ENCODE data around the gene TAF4.

Gene TAF4

GRCh38 chr20:62008643-62009183, 57.0 kb downstream of the TAF4 start:
- no peak for TF ChIP-seq CTCF (IDR thresholded peaks at IDR 0.05; ENCODE audit: borderline replicate concordance, insufficient read depth, low read depth, low read length)
- H3K4me3 ChIP-seq (ENCODE audit: low read depth, low read length), result no peak overlapping the region

- H3K4me3 ChIP-seq (ENCODE audit: low read depth, low read length), result no peak overlapping the region
These were observed 58.5 kb downstream of the TAF4 start for GRCh38 chr20:62007127-62007647.

GRCh38 chr20:62006482-62006881, 59.2 kb downstream of the TAF4 start:
- no peak for TF ChIP-seq CTCF (IDR thresholded peaks at IDR 0.05; ENCODE audit: borderline replicate concordance, insufficient read depth, low read depth, low read length)
- no peak overlapping the region for H3K4me3 ChIP-seq (ENCODE audit: low read depth, low read length)

More at GRCh38 chr20:62007127-62007647, 58.5 kb downstream of the TAF4 start:
- TF ChIP-seq CTCF (IDR thresholded peaks at IDR 0.05; ENCODE audit: borderline replicate concordance, insufficient read depth, low read depth, low read length), result no peak

- no peak overlapping the region for H3K4me3 ChIP-seq (ENCODE audit: low read depth, low read length)
- no peak for TF ChIP-seq CTCF (IDR thresholded peaks at IDR 0.05; ENCODE audit: borderline replicate concordance, insufficient read depth, low read depth, low read length)
These were observed 61.1 kb downstream of the TAF4 start for GRCh38 chr20:62004614-62005013.

- no peak for TF ChIP-seq CTCF (IDR thresholded peaks at IDR 0.05; ENCODE audit: borderline replicate concordance, insufficient read depth, low read depth, low read length)
These were observed 61.9 kb downstream of the TAF4 start for GRCh38 chr20:62003567-62004405.

GRCh38 chr20:62002882-62003480, 62.7 kb downstream of the TAF4 start:
- TF ChIP-seq CTCF (IDR thresholded peaks at IDR 0.05; ENCODE audit: borderline replicate concordance, insufficient read depth, low read depth, low read length), result no peak

More at GRCh38 chr20:62003567-62004405, 61.9 kb downstream of the TAF4 start:
- no peak overlapping the region for H3K4me3 ChIP-seq (ENCODE audit: low read depth, low read length)

More at GRCh38 chr20:62002882-62003480, 62.7 kb downstream of the TAF4 start:
- no peak overlapping the region for H3K4me3 ChIP-seq (ENCODE audit: low read depth, low read length)
